GM12801 (cell line): ENCODE measurements around the gene ABI3BP.

Source experiments
- CTCF ChIP-seq: IDR thresholded peaks from one replicate; pipeline ENCODE4 v1.5.1; 2011; ENCODE audit warnings: control low read depth; ENCODE audit not compliant: insufficient read length; ENCODE audit errors: extremely low read depth

The ABI3BP gene

GRCh38 chr3:100982710-100983109 is 10.5 kb downstream of the ABI3BP start:
- no peak for TF ChIP-seq CTCF

GRCh38 chr3:100981164-100981911 is 11.9 kb downstream of the ABI3BP start:
- TF ChIP-seq CTCF = no peak

DNA sequence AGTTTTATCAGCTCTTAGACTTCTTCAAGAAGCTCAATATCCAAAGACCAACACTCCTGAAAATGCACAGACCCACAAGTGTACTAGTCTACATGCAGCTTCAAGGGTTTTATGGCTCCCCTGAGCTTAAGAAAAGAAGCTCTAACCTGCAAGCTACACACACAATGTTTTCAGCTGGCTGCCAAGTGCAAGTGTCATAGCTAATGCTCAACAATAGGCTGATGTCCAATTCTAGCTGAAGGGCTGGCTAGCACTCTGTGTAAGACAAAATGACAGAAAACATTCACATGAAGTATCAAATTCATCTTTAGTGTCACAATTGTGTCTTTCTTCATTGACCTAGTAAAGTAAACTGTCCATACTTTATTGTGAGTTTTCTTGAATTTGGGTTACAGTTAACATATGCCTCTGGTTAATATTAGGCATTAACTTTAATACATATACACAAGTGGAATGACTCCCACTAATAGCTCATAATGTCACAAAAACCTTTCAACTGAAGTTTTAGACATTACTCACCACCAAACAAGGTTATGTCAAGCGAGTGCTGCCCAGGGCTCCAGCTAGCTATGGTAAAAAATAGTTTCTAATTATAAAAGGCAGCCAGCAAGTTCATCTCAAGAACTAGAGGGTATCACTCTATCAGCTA is 15.1 kb downstream of the ABI3BP start:
- TF ChIP-seq CTCF = no peak

GRCh38 chr3:100976611-100977010 is 16.6 kb downstream of the ABI3BP start:
- no peak for TF ChIP-seq CTCF

DNA sequence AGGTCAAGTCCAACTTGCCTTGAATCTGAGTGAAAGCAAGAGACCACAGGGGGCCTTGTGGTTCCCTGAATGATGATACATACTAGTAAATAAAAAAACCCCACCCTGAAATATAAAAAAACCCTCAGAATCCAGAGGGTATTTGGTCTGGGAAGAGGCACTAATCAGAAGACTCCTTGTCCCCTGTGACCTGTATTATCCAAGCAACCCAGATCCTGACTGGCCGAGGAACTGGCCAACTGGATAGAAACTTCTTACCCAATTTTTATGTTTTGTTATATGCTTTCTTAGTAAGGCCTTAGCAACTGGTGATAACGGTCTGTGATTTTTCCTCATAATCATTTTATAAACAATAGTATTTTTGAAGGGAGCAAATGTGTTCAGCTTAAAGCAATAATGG is 17.5 kb downstream of the ABI3BP start:
- no peak for TF ChIP-seq CTCF

DNA sequence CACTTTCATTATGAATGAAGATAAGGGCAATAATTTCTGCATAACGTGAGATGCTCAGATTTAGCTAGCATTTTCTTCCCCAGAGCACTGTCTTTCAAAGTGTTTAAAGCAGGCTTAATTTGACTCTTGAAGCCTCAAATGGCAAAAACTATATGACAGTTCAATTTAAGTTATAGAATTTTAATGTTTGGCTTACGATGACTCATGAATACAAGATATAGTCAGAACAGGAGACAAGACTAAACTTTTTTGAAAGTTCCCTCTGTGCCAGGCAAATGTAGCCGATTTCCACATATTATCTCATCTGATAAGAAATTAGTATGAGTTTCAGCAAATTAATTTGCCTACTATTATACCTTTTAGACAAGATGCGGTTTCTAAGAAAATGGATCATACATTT is 19.6 kb downstream of the ABI3BP start:
- TF ChIP-seq CTCF = no peak

GRCh38 chr3:100972867-100973266 is 20.4 kb downstream of the ABI3BP start:
- TF ChIP-seq CTCF = no peak
